Head of caudate nucleus (tissue), 42 donors: ENCODE results near the gene DYNLT4.
"Not testable (repeated sequence)": the region's sequence is repeated elsewhere in the genome, so short reads cannot be mapped to it uniquely, and the experiment has no call there.

ENCODE experiments used
- DNase-seq, 42 donors: peaks; one replicate each; pipeline versions ENCODE4 v3.0.0 to v3.0.0-alpha.2; 2020 to 2021; ENCODE audit warnings: mixed read lengths in 7 of 42
- intact Hi-C: fragments of 100-400 bp; cut with DNase I; formaldehyde crosslinking; loops from one replicate; pipeline ENCODE4 v1.15.0; 2022

Gene DYNLT4

GRCh38 chr1:44806704-44807363, at the start of gene DYNLT4:
Gene DYNLT4 (minus strand): TSS chr1:44807351. CDS start chr1:44806668, 683 bp downstream.
- intact Hi-C loops: no loop called here
- peak in 2 of 42 donors; percentile 2 to 12 for DNase-seq

- no peak for DNase-seq
- intact Hi-C loops: no loop called here
Observed at GRCh38 chr1:44855742-44856141, 48.6 kb upstream of the DYNLT4 start.

- intact Hi-C loops: no loop called here
- DNase-seq: peak in 4 of 42 donors; percentile 11 to 30 (median 24)
Observed at GRCh38 chr1:44854970-44855369, 47.8 kb upstream of the DYNLT4 start.

- DNase-seq: no peak
- intact Hi-C loops: no loop called here
Observed at GRCh38 chr1:44853201-44853600, 46.0 kb upstream of the DYNLT4 start.

- DNase-seq: no peak
- intact Hi-C loops: no loop called here
Observed at GRCh38 chr1:44851308-44851707, 44.2 kb upstream of the DYNLT4 start.

GRCh38 chr1:44849575-44850132, 42.5 kb upstream of the DYNLT4 start:
- intact Hi-C loops: no loop called here
- no peak for DNase-seq

GRCh38 chr1:44848456-44849181, 41.5 kb upstream of the DYNLT4 start:
- intact Hi-C loops: no loop called here
- peak in 39 of 42 donors; percentile 29 to 80 (median 54) for DNase-seq

- no peak for DNase-seq
- intact Hi-C loops: no loop called here
Observed at GRCh38 chr1:44847845-44848244, 40.7 kb upstream of the DYNLT4 start.

- no peak for DNase-seq
- intact Hi-C loops: no loop called here
Observed at GRCh38 chr1:44846985-44847384, 39.8 kb upstream of the DYNLT4 start.

GRCh38 chr1:44842862-44843655, 35.9 kb upstream of the DYNLT4 start, which contains the start of gene PTCH2:
Gene PTCH2 (minus strand): TSS chr1:44843253. CDS start chr1:44842932, 321 bp downstream.
- intact Hi-C loops: no loop called here
- peak; percentile 21 to 82 (median 64) for DNase-seq

- DNase-seq: peak in 19 of 42 donors; percentile 12 to 51 (median 26)
- intact Hi-C loops: no loop called here
Observed at GRCh38 chr1:44842486-44842861, 35.3 kb upstream of the DYNLT4 start.

- intact Hi-C loops: loop anchor here (10.0 kb wide), 2 partner anchors 165 to 465 kb away; no protein-coding TSS in a partner anchor
Observed at GRCh38 chr1:44839576-44839975, 32.4 kb upstream of the DYNLT4 start.

GRCh38 chr1:44838294-44838693, 31.1 kb upstream of the DYNLT4 start:
- DNase-seq: not testable (repeated sequence)
- intact Hi-C loops: loop anchor here (10.0 kb wide), 2 partner anchors 167 to 467 kb away; no protein-coding TSS in a partner anchor

More at GRCh38 chr1:44839576-44839975, 32.4 kb upstream of the DYNLT4 start:
- no peak for DNase-seq

GRCh38 chr1:44835738-44836675, 28.9 kb upstream of the DYNLT4 start:
- intact Hi-C loops: loop anchor here (10.0 kb wide), 2 partner anchors 169 to 469 kb away; no protein-coding TSS in a partner anchor
- peak; percentile 68 to 94 (median 88) for DNase-seq

GRCh38 chr1:44834328-44834727, 27.2 kb upstream of the DYNLT4 start:
- no peak for DNase-seq
- intact Hi-C loops: loop anchor here (10.0 kb wide), 2 partner anchors 170 to 470 kb away; no protein-coding TSS in a partner anchor

GRCh38 chr1:44832056-44832705, 25.0 kb upstream of the DYNLT4 start:
- DNase-seq: no peak
- intact Hi-C loops: loop anchor here (10.0 kb wide), 2 partner anchors 173 to 473 kb away; no protein-coding TSS in a partner anchor

- no peak for DNase-seq
- intact Hi-C loops: loop anchor here (10.0 kb wide), 2 partner anchors 173 to 473 kb away; no protein-coding TSS in a partner anchor
Observed at GRCh38 chr1:44831516-44831915, 24.4 kb upstream of the DYNLT4 start.
